Measurements from ENCODE around the gene KCTD12. TPM values are rescaled to one million over a fixed set of nuclear protein-coding genes. Genes with fewer than 3 reads are reported as not detected.

The KCTD12 gene
- polyA plus RNA-seq, 1 experiment: 2.3 TPM

DNA sequence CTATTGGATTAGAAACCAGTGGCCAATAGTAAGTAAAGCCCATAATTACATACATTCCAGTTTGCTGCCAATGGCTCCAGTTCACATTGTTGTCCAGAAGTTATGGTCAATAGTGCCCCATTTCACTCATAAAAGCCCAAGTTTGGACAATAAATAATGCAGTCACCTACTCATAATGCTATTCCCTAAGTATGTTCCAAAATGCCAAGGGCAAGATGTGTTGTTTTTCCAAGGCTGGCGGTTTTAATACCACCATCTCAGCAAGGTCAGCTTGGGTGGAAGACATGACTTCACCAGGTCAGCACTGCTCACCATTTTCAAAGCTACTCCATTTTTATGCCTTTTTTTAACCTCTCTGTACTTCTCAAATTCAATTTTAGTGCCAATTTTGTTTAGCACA, 32.7 kb downstream of the KCTD12 start:
- CTCF ChIA-PET: interaction anchor here (1.2 kb wide), 1 partner anchor 185 kb away, joined by 3 read pairs; no protein-coding TSS in a partner anchor
- POLR2A ChIA-PET: no interaction called here
- Histone ChIP-seq H3K27me3 (ENCODE audit: control insufficient read depth, insufficient read depth, low read length) (no peaks in the 10 kb centered on the region), H3K9me3 (ENCODE audit: control insufficient read depth, insufficient read depth, low read length) (no peaks in the 10 kb centered on the region), H3K27ac (ENCODE audit: low read depth, low read length) (no peak overlapping the region), H3K4me3 (ENCODE audit: low read depth, low read length) (no peak overlapping the region)
- TF ChIP-seq, protein P1, sequence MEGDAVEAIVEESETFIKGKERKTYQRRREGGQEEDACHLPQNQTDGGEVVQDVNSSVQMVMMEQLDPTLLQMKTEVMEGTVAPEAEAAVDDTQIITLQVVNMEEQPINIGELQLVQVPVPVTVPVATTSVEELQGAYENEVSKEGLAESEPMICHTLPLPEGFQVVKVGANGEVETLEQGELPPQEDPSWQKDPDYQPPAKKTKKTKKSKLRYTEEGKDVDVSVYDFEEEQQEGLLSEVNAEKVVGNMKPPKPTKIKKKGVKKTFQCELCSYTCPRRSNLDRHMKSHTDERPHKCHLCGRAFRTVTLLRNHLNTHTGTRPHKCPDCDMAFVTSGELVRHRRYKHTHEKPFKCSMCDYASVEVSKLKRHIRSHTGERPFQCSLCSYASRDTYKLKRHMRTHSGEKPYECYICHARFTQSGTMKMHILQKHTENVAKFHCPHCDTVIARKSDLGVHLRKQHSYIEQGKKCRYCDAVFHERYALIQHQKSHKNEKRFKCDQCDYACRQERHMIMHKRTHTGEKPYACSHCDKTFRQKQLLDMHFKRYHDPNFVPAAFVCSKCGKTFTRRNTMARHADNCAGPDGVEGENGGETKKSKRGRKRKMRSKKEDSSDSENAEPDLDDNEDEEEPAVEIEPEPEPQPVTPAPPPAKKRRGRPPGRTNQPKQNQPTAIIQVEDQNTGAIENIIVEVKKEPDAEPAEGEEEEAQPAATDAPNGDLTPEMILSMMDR (IDR thresholded peaks at IDR 0.05; ENCODE audit: low read depth, low read length): no peak
- DNase-seq (ENCODE audit: low read depth, low spot score): no peak

DNA sequence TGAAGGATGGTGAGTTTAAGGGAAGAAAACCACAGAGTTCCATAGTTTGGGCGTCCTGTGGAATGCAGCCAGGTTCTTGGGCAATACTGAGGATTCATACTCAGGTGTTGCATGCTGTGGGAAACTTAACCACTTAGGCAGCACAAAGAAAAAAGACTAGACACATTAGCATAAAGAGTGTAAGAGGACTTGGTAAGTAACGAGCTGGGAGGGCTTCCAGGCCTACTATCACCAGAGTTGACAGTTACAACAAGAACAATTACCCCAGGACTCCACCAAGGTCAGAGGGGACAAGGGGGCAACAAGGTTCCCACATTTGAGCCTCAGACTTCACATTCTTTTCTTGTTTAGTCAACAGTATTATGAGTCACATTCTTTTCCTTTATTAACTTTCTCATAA, 33.2 kb downstream of the KCTD12 start:
- TF ChIP-seq, protein P1 (IDR thresholded peaks at IDR 0.05; ENCODE audit: low read depth, low read length): no peak
- no peak overlapping the region for H3K4me3 ChIP-seq (ENCODE audit: low read depth, low read length)
- ChIA-PET CTCF (interaction anchor here (1.2 kb wide), 1 partner anchor 185 kb away, joined by 3 read pairs; no protein-coding TSS in a partner anchor), POLR2A (no interaction called here)
- H3K9me3 ChIP-seq (ENCODE audit: control insufficient read depth, insufficient read depth, low read length): no peaks in the 10 kb centered on the region
- H3K27me3 ChIP-seq (ENCODE audit: control insufficient read depth, insufficient read depth, low read length): no peaks in the 10 kb centered on the region
- no peak overlapping the region for H3K27ac ChIP-seq (ENCODE audit: low read depth, low read length)
- no peak for DNase-seq (ENCODE audit: low read depth, low spot score)

DNA sequence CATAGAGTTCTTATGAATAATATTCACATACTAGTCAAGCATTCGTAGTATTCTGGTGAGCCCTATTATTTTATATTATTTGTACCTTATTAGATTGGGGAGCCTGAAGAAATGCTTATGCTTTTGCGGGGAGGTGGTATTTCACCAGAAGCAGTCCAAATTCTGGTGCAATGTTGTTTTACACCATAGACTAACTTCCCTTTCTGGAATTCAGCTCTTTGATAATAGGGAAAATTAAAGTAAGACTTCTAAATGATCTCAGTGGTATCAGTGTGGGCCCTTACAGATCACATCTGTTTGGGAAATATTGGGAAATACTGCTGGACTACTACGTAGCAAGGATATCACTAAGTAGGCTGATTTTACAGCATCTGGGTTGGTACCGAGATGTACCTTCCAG, 34.2 kb downstream of the KCTD12 start:
- no peaks in the 10 kb centered on the region for H3K9me3 ChIP-seq (ENCODE audit: control insufficient read depth, insufficient read depth, low read length)
- H3K4me3 ChIP-seq (ENCODE audit: low read depth, low read length): no peak overlapping the region
- no peak overlapping the region for H3K27ac ChIP-seq (ENCODE audit: low read depth, low read length)
- no peaks in the 10 kb centered on the region for H3K27me3 ChIP-seq (ENCODE audit: control insufficient read depth, insufficient read depth, low read length)
- ChIA-PET CTCF (no interaction called here), POLR2A (no interaction called here)
- TF ChIP-seq, protein P1 (IDR thresholded peaks at IDR 0.05; ENCODE audit: low read depth, low read length): no peak
- no peak for DNase-seq (ENCODE audit: low read depth, low spot score)

DNA sequence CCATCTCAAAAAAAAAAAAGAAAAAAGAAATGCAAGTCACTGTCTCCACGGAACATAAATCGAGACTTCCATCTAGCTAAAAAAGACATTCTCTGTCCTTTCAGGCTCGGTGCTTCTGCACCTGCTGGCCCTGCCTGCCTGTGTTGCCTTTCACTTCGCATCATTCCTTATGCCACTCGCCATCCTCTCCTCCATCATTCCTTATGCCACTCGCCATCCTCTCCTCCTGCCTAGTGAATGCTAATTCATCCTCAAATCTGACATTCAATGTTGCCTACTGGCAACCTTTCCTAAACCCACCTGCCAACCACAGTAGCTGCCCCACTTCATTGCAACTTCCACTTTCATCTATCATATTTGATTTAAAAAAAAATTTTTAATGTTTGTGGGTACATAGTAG, 36.7 kb downstream of the KCTD12 start:
- CTCF ChIA-PET: no interaction called here
- Histone ChIP-seq H3K27ac (ENCODE audit: low read depth, low read length) (no peak overlapping the region), H3K4me3 (ENCODE audit: low read depth, low read length) (no peak overlapping the region), H3K27me3 (ENCODE audit: control insufficient read depth, insufficient read depth, low read length) (no peaks in the 10 kb centered on the region), H3K9me3 (ENCODE audit: control insufficient read depth, insufficient read depth, low read length) (no peaks in the 10 kb centered on the region)
- POLR2A ChIA-PET: no interaction called here
- DNase-seq (ENCODE audit: low read depth, low spot score): no peak
- TF ChIP-seq, protein P1 (IDR thresholded peaks at IDR 0.05; ENCODE audit: low read depth, low read length): no peak

DNA sequence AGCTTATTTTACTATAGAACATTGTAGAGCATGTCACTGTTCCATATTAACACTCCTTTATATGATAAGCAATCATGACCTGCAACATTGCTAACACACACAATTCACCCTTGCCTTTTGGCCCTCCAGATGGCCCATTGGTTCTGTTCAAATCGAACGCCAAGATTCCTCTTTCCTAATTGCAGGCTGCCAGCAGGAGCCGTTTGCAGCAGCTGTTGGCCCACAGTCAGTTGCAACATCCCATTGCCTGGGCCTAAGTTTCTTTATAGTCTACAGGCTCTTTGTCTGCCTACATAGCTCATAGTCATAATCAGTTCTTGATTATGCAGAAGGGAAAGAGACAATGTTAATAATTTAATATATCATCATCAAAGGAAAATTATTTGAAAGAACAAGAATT, 37.6 kb downstream of the KCTD12 start:
- CTCF ChIA-PET: interaction anchor here (0.9 kb wide), 1 partner anchor 56 kb away, joined by 3 read pairs; no protein-coding TSS in a partner anchor
- Histone ChIP-seq H3K4me3 (ENCODE audit: low read depth, low read length) (no peak overlapping the region), H3K27me3 (ENCODE audit: control insufficient read depth, insufficient read depth, low read length) (no peaks in the 10 kb centered on the region), H3K9me3 (ENCODE audit: control insufficient read depth, insufficient read depth, low read length) (no peaks in the 10 kb centered on the region), H3K27ac (ENCODE audit: low read depth, low read length) (no peak overlapping the region)
- POLR2A ChIA-PET: interaction anchor here (0.6 to 0.8 kb wide), 2 partner anchors 37 to 191 kb away, joined by 3 read pairs; no protein-coding TSS in a partner anchor
- no peak for DNase-seq (ENCODE audit: low read depth, low spot score)
- TF ChIP-seq, protein P1 (IDR thresholded peaks at IDR 0.05; ENCODE audit: low read depth, low read length): no peak

All from AG04450 (cell line).